ENCODE results near the gene JADE3.
"Not testable (repeated sequence)": the region's sequence is repeated elsewhere in the genome, so short reads cannot be mapped to it uniquely, and the experiment has no call there.

JADE3 gene

DNA sequence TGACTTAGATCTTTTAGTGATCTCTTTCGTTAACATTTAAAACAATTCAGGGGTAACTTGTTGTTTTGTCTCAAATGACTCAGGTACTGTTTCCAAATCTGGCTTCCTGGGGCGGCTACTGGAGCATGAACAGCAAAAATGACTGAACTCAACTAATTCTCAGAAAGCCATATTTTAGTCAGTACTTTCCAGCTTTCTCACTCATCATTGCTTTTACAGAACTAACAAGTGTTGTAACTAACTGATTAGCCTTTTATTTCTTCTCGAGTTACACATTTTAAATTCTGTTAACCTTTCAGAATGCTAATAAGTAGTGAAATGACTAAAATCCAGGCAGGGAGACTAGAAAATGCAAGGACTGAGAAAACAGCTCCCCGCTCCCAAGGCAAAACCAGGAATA lies 55.3 kb downstream of the JADE3 start:
- no peak for DNase-seq
- no peak for TF ChIP-seq EZH2 (IDR thresholded peaks at IDR 0.05; ENCODE audit: borderline replicate concordance, low read depth, low read length, severe bottlenecking)
- TF ChIP-seq, protein P1, sequence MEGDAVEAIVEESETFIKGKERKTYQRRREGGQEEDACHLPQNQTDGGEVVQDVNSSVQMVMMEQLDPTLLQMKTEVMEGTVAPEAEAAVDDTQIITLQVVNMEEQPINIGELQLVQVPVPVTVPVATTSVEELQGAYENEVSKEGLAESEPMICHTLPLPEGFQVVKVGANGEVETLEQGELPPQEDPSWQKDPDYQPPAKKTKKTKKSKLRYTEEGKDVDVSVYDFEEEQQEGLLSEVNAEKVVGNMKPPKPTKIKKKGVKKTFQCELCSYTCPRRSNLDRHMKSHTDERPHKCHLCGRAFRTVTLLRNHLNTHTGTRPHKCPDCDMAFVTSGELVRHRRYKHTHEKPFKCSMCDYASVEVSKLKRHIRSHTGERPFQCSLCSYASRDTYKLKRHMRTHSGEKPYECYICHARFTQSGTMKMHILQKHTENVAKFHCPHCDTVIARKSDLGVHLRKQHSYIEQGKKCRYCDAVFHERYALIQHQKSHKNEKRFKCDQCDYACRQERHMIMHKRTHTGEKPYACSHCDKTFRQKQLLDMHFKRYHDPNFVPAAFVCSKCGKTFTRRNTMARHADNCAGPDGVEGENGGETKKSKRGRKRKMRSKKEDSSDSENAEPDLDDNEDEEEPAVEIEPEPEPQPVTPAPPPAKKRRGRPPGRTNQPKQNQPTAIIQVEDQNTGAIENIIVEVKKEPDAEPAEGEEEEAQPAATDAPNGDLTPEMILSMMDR (IDR thresholded peaks at IDR 0.05; ENCODE audit: borderline replicate concordance, extremely low read depth, low read length, poor library complexity, severe bottlenecking) = no peak

GRCh38 chrX:46977046-46977445 lies 64.8 kb downstream of the JADE3 start:
- H3K4me2 ChIP-seq (ENCODE audit: insufficient read depth, low read length); ATAC-seq (ENCODE audit: insufficient read depth, low read depth); H3K36me3 ChIP-seq (ENCODE audit: insufficient read depth, low read length): not testable (repeated sequence)

More for the DNA sequence above, 55.3 kb downstream of the JADE3 start:
- Histone ChIP-seq H4K20me1 (ENCODE audit: insufficient read depth, low read length) (peaks cover 4% of the 10 kb centered on the region; the same call in 1 of the 2 replicates), H3K9me3 (ENCODE audit: insufficient read depth, low read length, severe bottlenecking) (no peaks in the 10 kb centered on the region), H2AFZ (ENCODE audit: low read depth, low read length) (no peak overlapping the region), H3K27ac (ENCODE audit: low read length) (no peak overlapping the region), H3K9ac (ENCODE audit: low read depth, low read length) (no peak overlapping the region), H3K27me3 (ENCODE audit: insufficient read depth, low read length, poor library complexity) (no peaks in the 10 kb centered on the region), H3K79me2 (ENCODE audit: insufficient read depth, low read length) (peaks cover 68% of the 10 kb centered on the region), H3K4me3 (ENCODE audit: low read depth in 1 of 2, low read length in 2 of 2) (no peak overlapping the region), H3K36me3 (ENCODE audit: insufficient read depth, low read length) (no peaks in the 10 kb centered on the region), H3K4me1 (ENCODE audit: insufficient read depth, low read length) (peaks cover 10% of the 10 kb centered on the region), H3K4me2 (ENCODE audit: insufficient read depth, low read length) (no peak overlapping the region)
- no peak for ATAC-seq (ENCODE audit: insufficient read depth, low read depth)

GRCh38 chrX:46978341-46979291 lies 66.4 kb downstream of the JADE3 start:
- H3K4me3 ChIP-seq (ENCODE audit: low read depth in 1 of 2, low read length in 2 of 2) = no peak overlapping the region
- H3K27ac ChIP-seq (ENCODE audit: low read length) = no peak overlapping the region
- H2AFZ ChIP-seq (ENCODE audit: low read depth, low read length) = no peak overlapping the region
- ATAC-seq (ENCODE audit: insufficient read depth, low read depth) (peak; percentile 98), DNase-seq (peak; percentile 79)
- H3K36me3 ChIP-seq (ENCODE audit: insufficient read depth, low read length) = no peaks in the 10 kb centered on the region
- H4K20me1 ChIP-seq (ENCODE audit: insufficient read depth, low read length) = no peaks in the 10 kb centered on the region
- H3K79me2 ChIP-seq (ENCODE audit: insufficient read depth, low read length) = peaks cover 43% of the 10 kb centered on the region
- H3K4me2 ChIP-seq (ENCODE audit: insufficient read depth, low read length) = no peak overlapping the region
- H3K9me3 ChIP-seq (ENCODE audit: insufficient read depth, low read length, severe bottlenecking) = no peaks in the 10 kb centered on the region
- H3K9ac ChIP-seq (ENCODE audit: low read depth, low read length) = no peak overlapping the region
- TF ChIP-seq EZH2 (IDR thresholded peaks at IDR 0.05; ENCODE audit: borderline replicate concordance, low read depth, low read length, severe bottlenecking) = no peak
- TF ChIP-seq, protein P1 (IDR thresholded peaks at IDR 0.05; ENCODE audit: borderline replicate concordance, extremely low read depth, low read length, poor library complexity, severe bottlenecking) = peak; percentile 82
- H3K27me3 ChIP-seq (ENCODE audit: insufficient read depth, low read length, poor library complexity) = no peaks in the 10 kb centered on the region
- 0 out of 2 replicates have a peak, but pooled peaks cover 3% of the 10 kb centered on the region for H3K4me1 ChIP-seq (ENCODE audit: insufficient read depth, low read length)

More at GRCh38 chrX:46977046-46977445, 64.8 kb downstream of the JADE3 start:
- H3K4me3 ChIP-seq (ENCODE audit: low read depth in 1 of 2, low read length in 2 of 2); H2AFZ ChIP-seq (ENCODE audit: low read depth, low read length); H3K9ac ChIP-seq (ENCODE audit: low read depth, low read length); H3K4me1 ChIP-seq (ENCODE audit: insufficient read depth, low read length); H3K27ac ChIP-seq (ENCODE audit: low read length); H4K20me1 ChIP-seq (ENCODE audit: insufficient read depth, low read length); H3K27me3 ChIP-seq (ENCODE audit: insufficient read depth, low read length, poor library complexity); DNase-seq; H3K9me3 ChIP-seq (ENCODE audit: insufficient read depth, low read length, severe bottlenecking): not testable (repeated sequence)
- H3K79me2 ChIP-seq (ENCODE audit: insufficient read depth, low read length) = peaks cover 42% of the 10 kb centered on the region

- TF ChIP-seq, protein P1 (IDR thresholded peaks at IDR 0.05; ENCODE audit: borderline replicate concordance, extremely low read depth, low read length, poor library complexity, severe bottlenecking) = no peak
- TF ChIP-seq EZH2 (IDR thresholded peaks at IDR 0.05; ENCODE audit: borderline replicate concordance, low read depth, low read length, severe bottlenecking) = no peak
- Histone ChIP-seq H4K20me1 (ENCODE audit: insufficient read depth, low read length) (no peaks in the 10 kb centered on the region), H3K4me3 (ENCODE audit: low read depth in 1 of 2, low read length in 2 of 2) (no peak overlapping the region), H3K9me3 (ENCODE audit: insufficient read depth, low read length, severe bottlenecking) (no peaks in the 10 kb centered on the region), H3K27ac (ENCODE audit: low read length) (no peak overlapping the region), H2AFZ (ENCODE audit: low read depth, low read length) (no peak overlapping the region), H3K4me1 (ENCODE audit: insufficient read depth, low read length) (no peaks in the 10 kb centered on the region), H3K27me3 (ENCODE audit: insufficient read depth, low read length, poor library complexity) (no peaks in the 10 kb centered on the region), H3K4me2 (ENCODE audit: insufficient read depth, low read length) (no peak overlapping the region), H3K79me2 (ENCODE audit: insufficient read depth, low read length) (peaks cover 30% of the 10 kb centered on the region), H3K9ac (ENCODE audit: low read depth, low read length) (no peak overlapping the region), H3K36me3 (ENCODE audit: insufficient read depth, low read length) (peaks cover 31% of the 10 kb centered on the region)
- no peak for ATAC-seq (ENCODE audit: insufficient read depth, low read depth)
- DNase-seq = no peak
These were observed 72.5 kb downstream of the JADE3 start for GRCh38 chrX:46984705-46985104.

All from DND-41 (cell line).